EL (cell line): Measurements from ENCODE around the gene NHERF2.
A peak's percentile ranks its signal among the peaks of the same experiment; 100 is the strongest.

ENCODE experiments used
- DNase-seq: peaks from one replicate; pipeline ENCODE4 v3.0.0-alpha.2; 2016

Gene NHERF2

GRCh38 chr16:1991135-1991551 lies 35.6 kb upstream of the NHERF2 start:
- no peak for DNase-seq

GRCh38 chr16:1991588-1991947 lies 35.1 kb upstream of the NHERF2 start:
- DNase-seq: no peak

- peak; percentile 79 for DNase-seq
These were observed 34.6 kb upstream of the NHERF2 start for GRCh38 chr16:1991948-1992703.

GRCh38 chr16:1992704-1993317 lies 33.9 kb upstream of the NHERF2 start:
- DNase-seq: no peak

GRCh38 chr16:1993731-1994131 lies 33.0 kb upstream of the NHERF2 start:
- no peak for DNase-seq

GRCh38 chr16:1997494-1998359 lies 29.0 kb upstream of the NHERF2 start:
- peak; percentile 42 for DNase-seq

GRCh38 chr16:1998360-1998835 lies 28.3 kb upstream of the NHERF2 start:
- no peak for DNase-seq

- DNase-seq: no peak
These were observed 27.6 kb upstream of the NHERF2 start for GRCh38 chr16:1998852-1999801.

- no peak for DNase-seq
These were observed 26.7 kb upstream of the NHERF2 start for GRCh38 chr16:1999866-2000514.

GRCh38 chr16:2001035-2001434 lies 25.7 kb upstream of the NHERF2 start:
- no peak for DNase-seq

- DNase-seq: no peak
These were observed 25.0 kb upstream of the NHERF2 start for GRCh38 chr16:2001456-2002355.

GRCh38 chr16:2002406-2003230 lies 24.1 kb upstream of the NHERF2 start:
- DNase-seq: no peak

GRCh38 chr16:2003231-2003826 lies 23.4 kb upstream of the NHERF2 start:
- DNase-seq: no peak

- peak; percentile 76 for DNase-seq
These were observed 22.7 kb upstream of the NHERF2 start for GRCh38 chr16:2003827-2004641.

GRCh38 chr16:2004795-2005517 lies 21.7 kb upstream of the NHERF2 start:
- no peak for DNase-seq

- DNase-seq: no peak
These were observed 21.1 kb upstream of the NHERF2 start for GRCh38 chr16:2005646-2006045.

GRCh38 chr16:2006317-2006716 lies 20.4 kb upstream of the NHERF2 start:
- no peak for DNase-seq
